ENCODE results near the gene CREBBP. TPM values are rescaled to one million over a fixed set of nuclear protein-coding genes. Genes with fewer than 3 reads are reported as not detected.

CREBBP gene
- polyA plus RNA-seq, 3 donors: 66.1 to 90.0 (median 88.5) TPM

DNA sequence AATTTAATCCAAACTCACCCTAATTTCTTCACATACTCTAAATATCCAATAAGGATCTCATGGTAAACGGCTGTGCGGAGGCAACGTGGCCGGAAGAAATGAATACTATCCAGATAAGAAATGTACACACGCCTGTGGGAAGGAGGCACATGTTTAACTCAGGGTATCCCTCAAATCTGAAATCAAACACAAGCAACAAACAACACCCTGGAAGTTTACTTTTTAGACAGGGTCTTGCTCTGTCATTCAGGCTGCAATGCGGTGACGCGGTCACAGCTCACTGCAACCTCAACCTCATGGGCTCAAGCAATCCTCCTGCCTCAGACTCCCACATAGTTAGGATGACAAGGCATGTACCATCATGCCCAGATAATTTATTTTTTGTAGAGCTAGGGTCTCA is 142.0 kb downstream of the CREBBP start:
- DNase-seq: no peak

DNA sequence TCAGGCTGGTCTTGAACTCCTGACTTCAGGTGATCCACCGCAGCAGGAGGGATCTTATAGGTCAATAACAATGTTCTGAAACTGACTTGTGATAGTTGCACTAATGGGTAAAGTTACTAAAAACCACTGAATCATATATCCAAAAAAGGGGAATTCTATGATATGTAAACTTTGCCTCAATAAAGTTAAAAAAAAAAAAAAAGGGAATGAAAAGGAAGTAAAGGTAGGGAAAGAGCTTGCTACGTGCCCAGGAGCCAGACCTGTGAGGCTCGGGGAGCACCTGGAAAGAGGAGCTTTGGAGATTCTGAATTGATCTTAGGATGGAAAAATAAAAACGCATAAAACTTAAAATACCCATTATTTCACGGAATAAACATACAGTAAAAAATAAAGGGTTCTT is 142.4 kb downstream of the CREBBP start:
- no peak for DNase-seq

DNA sequence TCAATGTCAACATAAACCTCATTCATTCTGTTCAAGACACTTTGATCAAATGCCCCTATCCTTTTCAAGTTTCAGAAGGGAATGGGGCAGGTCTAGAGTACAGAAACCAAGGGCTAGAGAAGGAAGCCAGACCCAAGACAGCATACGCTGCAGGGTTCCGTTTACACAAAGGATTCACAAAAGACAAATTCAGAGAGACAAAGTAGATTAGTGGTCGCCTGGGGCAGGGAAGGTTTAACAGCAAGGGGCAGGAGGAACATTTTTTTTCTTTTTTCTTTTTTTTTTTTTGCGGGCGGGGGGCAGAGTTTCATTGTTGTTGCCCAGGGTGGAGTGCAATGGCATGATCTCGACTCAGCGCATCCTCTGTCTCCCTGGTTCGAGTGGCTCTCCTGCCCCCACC is 143.3 kb downstream of the CREBBP start:
- no peak for DNase-seq

DNA sequence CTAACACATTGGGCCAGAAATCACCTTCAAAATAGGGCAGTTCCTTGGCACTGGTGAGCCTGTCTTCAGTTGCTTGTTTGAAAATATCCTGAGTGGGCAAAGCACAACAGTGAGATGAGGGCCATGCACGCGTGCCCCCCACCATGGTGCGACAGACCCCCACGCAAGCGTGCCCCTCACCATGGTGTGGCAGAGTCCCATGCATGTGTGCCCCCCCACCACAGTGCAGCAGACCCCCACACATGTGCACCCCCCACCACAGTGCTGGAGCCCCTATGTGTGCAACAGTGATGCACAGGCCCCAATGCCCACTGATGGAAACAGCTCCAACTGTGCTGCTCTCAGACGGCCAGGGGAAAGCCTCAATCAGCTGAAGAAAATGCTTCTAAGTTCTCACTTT is 144.4 kb downstream of the CREBBP start:
- no peak for DNase-seq

DNA sequence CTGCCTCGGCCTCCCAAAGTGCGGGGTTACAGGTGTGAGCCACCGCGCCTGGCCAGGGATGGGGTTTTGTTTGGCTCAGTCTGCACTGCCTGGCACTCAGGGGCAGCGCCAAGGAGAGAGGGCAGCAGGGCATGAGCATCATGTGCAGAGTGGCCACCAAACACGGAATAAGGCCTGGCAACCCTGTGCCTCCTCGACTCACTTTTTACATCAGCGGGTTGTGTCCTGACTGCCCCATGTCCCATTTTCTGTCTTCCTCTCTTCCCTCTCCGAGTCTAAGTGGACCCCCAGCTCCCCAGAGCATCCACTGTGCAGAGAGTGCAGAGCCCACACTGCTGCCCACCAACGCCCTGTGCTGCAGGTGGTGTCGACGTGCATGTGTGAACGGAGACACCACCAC is 145.0 kb downstream of the CREBBP start:
- no peak for DNase-seq

DNA sequence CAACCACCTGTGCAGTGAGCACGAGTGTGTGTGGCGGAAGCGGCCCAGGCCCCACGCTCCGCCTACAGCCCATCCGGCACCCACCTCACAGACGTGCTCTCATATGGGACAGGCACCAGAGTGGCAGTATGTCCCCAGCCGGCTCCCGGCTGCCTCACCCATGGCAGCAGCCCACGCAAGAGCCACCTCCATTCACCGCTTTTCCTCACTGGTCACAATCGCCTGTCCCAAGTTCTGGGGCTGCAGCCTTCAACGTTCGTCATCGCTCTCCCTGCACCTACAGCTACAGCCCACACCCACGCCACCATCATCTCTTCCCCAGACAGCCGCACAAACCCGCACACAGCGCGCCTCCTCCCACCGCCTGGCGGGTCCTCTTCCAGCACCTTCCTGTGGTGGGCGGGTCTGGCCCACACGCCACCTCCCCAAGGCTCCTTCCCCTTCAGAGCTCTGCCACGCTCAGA is 145.7 kb downstream of the CREBBP start:
- DNase-seq: no peak

DNA sequence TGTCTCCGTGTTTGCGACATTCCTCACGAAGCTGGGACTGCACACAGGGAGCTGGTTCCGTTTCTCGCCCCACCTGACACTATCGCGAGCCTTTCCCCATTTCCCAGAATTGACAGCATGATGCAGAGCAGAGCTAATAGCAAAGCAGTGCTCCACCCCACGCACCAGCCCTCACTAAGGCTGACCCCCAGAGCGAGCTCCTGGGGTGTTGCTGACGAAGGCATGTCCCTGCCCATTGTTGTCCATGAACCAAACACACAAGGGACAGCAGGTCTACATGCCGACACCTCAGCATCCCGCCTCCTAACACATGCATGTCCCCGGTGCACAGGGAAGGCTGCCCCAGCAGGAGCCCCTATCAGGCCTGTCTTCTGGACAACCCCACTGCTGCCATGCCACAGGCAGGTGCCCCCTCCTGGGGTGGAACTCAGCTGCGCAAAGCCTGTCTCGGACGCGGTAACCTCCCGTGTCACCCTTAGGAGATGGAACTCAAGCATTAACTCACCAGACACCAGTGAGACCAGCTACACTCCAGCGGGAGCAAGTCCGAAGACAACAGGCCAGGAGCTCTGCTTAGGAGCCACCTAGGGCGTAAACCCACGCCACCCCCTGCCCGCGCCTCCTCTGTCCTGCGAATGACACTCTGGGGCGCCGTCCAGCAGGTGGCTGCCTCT is 146.3 kb downstream of the CREBBP start:
- no peak for DNase-seq

DNA sequence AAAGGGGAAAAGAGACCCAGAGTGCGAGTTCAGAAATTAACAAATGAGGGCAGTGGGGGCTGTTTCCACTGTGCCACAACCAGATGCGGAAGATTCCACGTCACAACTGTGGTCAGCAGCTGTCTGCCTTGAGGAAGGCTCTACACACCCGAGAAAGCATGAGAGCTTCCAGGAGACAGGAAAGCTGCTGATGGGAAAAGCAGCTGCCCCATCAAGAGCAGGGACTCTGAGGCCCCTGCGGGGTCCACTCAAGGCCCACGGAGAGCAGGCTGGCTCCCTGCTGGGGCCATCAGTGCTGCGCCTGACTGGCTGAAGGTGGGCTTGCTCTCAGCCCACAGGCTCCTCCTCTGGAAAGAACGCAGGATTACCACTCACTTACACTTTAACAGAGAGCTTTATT is 148.3 kb downstream of the CREBBP start:
- no peak for DNase-seq

DNA sequence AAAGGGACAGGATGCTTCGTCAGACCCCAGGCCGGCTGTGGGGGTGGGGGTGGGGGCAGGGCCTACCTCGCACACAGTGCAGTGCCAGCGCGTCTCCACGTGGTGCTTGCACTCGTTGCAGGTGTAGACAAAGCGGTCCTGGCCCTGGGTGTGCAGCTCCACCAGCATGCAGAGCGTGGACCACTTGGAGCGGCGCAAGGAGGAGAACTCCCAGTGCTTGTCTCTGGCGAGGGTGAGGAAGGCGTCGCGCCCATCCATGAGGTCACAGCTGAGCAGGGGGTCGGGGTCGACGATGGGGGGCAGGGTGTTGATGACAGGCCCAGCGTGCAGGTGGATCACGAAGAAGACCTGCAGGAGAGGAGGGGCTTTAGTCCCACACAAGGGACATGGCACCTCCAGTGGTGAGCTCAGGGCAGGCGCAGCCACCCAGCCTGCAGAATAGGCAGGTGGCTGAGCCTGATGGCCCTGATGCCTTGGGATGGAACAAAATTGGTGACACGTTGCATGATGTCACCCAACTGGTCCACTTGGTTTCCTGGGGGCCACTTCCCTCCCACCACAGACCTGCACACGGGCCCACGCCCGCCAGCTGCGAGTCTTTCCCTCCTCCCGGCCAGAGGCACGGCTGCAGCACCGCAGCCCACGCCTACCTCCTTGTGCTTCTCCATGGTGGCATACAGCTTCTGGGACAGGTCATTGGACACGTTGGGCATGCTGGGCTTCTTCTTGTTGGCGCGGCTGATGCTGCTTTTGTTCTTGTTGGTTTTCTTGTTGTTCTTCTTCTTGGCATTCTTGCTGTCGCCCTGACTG is 149.2 kb downstream of the CREBBP start:
- DNase-seq: no peak

DNA sequence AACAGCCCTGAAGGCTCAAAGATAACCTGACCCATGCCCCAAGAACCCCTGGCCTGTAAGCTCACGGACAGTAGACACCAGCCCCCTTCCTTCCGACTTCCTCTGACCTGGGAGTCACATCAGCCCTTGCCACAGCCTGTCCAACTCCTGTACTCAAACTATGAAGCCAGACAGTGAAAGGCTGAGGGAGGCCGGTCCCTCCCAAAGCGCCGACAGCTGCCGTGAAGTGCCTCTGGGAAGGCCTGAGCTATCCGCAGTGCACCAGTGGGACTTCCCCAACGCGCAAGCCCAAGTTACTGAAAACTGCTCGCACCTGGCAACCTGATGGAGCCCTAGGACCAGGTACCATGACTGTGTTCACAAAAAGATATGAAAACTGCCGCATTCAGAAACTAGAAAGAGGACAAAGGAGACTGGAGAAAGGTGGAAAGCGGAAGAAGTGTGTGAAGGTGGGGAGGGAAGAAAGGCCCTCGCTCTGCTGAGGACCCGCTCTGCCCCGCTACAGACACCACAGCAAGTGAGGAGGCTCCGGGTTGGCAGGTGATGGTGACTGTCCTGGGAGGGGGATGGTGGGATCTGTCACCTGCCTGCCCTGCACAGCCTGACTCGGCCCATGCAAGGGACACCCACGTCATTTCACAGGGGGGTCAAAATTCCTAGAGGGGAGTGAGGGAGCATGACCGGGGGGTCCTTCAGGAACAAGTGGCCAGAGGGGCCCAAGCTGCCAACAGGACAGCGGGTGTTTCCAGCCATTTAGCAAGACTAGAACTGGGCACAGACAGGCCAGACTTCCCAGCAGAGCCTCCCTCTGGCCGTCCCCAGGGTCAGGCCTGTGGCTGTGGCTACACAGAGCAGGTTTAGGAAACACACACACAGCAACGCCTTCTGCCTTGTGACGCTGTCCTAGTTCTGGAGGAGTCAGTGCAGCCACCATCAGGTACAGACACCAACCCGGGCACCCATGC is 150.1 kb downstream of the CREBBP start:
- DNase-seq: no peak

DNA sequence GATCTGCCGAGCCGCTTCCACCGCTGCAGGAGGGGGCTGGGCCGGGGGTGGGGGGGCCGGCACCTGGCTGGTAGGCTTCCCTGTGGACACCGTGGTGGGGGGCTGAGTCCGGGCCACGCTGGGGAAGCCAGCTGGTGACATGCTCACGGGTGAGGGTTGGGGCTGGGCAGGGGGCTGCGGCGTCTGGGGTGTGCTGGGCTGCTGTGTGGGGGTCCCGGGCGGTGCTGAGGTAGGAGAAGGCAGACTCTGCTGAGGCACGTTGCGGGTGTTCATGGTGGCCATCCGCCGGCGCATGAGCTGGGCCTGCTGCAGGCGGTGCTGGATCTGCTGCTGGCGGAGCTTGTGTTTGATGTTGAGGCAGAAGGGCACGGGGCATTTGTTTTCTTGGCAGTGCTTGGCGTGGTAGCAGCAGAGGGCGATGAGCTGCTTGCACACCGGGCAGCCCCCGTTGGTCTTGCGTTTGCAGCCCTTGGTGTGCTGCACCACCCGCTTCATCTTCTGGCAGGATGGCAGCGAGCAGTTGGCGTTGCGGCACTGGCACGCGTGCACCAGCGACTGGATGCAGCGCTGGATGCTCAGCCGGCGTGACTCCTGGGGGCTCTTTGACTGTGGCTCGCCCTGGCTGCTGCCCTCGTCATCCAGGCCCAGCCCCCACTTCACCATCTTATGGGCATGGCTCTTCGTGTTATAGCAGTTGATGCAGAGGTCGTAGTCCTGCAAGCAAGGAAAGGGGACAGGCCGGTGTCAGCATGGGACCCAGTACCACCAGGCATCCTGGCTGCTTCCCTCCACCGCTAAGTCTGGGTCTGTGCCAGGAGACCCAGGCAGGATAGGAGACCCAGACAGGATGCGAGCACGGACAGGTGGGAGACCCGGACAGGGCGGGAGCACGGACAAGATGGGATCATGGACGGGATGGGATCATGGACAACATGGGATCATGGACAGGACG is 151.1 kb downstream of the CREBBP start:
- DNase-seq: no peak

DNA sequence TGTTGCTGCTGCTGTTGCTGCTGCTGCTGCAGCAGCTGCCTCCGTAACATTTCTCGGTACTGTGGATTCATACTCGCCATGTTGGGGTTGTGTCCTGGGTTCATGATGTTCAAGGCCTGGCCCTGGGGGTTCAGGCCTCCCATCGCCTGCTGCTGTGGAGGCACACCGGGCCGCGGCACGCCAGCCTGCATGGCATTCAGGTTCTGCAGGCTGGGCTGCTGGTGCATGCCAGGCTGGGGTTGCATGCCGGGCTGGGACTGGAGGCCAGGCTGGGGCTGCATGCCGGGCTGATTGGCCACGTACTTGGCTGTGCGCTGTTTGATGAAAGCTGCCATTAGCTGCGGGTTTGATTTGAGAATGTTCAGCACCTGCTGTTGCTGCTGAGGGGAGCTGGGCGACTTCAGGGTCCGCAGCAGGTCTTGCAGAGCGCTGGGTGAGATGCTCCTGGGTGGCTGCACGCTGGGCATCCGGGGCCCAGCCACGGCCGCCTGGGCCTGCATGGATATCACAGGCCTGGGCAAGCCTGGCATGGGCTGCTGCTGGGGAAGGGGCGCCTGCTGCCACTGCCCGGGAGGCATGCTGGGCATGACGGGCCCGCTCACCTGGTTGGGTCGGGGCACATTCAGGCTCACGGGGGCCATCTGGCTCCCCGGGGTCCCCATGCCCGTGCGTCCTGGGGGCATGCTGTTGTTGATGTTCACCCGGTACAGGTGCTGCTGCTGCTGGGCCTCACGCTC is 151.9 kb downstream of the CREBBP start:
- no peak for DNase-seq

DNA sequence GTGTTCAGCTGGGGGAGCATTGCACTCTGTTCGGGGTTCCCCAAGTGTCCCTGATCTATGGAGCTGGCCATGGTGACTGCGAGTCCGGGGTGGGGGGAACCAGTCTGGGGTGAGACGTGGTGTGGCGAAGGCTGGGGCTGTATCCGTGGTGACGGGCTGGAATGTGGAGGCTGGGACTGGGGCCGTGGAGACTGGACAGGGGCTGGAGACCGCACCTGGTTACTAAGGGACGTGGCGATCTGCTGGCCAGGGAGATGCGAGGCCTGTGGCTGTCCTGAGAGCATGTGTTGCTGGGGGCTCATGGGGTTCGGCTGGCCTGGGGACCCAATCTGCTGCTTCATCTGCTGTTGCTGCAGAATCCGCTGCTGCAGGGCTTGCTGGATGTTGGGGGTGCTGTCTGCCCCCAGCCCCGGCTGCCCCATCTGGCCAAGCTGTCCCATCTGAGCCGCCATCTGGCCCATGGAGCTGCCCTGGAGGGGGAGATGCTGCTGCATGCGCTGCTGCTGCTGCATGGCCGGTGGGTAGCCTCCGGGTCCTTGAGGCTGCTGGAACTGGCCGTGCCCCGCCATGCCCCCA is 152.6 kb downstream of the CREBBP start:
- no peak for DNase-seq

DNA sequence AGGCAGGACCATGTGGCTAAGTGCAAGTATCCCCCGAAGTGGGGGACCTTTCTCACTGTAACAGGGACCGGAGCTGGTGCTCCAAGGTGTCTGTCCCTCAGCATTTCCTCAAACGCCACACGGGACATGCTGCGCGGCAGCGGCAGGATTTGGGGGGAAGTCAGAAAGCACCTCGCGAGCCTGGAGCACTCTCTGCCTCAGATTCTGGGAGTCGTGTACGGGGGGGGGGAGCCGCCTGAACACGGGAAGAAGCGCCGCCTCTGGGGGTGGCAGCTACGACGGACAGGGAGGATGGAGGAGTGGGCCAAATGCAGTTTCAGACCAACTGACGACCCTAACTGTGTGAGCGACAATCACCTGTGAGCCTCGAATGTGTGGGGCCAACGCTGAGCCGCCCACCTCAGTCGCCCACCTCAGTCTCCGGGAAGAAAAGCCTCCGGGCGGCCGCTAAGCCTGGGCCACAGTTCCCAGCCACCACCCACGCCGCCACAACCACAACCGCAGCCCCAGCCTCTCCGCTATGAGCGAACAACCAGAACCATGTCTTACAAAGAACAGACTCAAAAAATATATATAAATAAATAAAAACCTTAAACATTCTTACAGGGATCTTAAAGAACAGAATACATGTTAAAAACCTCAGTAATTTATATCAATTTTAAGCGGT is 154.4 kb downstream of the CREBBP start:
- no peak for DNase-seq

DNA sequence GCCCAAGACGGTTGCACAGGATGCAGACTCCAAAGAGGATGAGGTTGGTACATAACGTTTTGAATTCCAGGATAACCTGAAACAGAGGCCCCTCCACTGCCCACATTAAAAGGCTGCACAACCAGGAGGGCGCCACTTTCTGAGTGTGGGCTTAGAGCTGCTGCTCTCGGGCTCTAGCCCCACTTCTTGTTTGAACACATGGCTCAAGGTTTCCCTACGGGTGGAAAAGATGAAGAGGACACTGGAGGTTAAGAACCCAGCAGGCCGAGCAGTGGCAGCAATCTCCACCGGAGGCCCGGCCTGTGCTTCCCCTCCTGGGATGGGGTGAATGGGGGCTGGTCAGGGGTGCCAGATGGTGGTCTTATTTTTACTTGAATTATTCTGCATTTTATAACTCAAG is 155.2 kb downstream of the CREBBP start:
- DNase-seq: no peak

DNA sequence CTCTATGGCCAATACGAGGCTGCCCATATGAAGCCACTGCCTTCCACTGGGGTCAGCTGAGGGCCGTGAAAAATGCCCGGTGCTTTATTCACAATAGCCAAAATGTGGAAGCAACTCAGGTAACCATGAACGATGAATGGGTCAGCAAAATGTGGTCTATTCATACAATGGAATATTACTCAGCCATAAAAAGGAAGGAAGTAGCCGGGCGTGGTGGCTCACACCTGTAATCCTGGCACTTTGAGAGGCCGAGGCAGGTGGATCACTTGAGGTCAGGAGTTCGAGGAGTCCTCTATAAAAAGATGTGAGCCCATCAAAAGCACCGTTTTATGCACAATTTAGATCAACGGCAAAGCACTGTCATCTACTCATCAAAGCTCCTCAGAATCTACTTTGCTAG is 158.0 kb downstream of the CREBBP start:
- DNase-seq: no peak

DNA sequence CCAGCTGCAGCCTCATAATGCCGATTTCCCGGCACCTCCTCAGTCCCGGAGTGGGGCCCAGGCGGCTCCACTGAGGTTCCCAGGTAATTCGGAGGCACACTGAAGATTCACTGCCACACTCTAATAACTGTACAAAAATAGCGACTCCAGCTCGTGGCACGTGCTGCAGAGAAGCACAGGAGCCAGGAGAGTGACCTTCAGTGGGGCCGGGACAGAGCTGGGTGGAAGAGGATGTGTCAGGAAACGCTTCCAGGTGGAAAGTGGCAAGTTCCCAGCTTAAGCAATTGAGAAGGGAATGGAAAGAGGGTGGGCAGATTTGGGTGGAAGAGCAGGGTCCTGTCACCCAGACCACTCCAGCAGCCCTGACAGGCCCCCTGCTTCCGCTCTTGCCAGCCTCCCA is 160.1 kb downstream of the CREBBP start:
- DNase-seq: no peak

DNA sequence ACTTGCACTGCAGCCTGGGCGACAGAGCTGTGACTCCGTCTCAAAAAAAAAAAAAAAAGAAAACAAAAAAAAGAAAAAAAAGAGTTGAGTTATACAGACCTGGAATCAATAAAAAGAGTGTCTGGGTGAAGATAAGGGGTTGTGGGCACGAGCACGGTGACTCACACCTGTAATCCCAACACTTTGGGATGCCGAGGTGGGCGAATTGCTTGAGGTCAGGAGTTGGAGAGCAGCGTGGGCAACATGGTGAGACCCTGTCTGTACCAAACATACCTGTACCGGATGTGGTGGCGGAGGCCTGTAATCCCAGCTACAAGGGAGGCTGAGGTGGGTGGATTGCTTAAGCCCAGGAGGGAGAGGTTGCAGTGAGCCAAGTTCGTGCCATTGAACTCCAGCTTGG is 161.9 kb downstream of the CREBBP start:
- DNase-seq: no peak

DNA sequence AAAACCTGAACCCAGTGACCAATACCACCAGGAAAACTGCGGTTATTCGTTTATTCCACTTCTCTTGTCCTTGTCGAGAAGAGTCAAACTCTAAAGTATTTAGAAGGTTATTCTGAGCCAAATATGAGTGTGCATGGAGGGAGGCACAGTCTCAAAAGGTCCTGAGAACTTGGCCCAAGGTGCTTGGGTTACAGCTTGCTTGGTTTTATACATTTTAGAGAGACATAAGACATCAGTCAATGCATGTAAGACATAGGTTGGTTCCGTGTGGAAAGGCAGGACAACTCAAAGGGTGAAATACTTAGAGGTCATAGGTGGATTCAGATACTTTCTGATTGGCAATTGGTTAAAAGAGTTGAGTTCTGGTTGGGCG is 162.5 kb downstream of the CREBBP start:
- DNase-seq: no peak

Data from renal pelvis (tissue), 4 donors.